ENCODE measurements around the gene CCDC7.
"Not testable (repeated sequence)": the region's sequence is repeated elsewhere in the genome, so short reads cannot be mapped to it uniquely, and the experiment has no call there.

The CCDC7 gene

GRCh38 chr10:32577448-32577847 is 131.5 kb downstream of the CCDC7 start:
- no peak for DNase-seq (ENCODE audit: low read depth)

GRCh38 chr10:32582946-32583345 is 137.0 kb downstream of the CCDC7 start:
- DNase-seq (ENCODE audit: low read depth) = no peak

GRCh38 chr10:32598022-32598421 is 152.1 kb downstream of the CCDC7 start:
- DNase-seq (ENCODE audit: low read depth) = not testable (repeated sequence)

- no peak for DNase-seq (ENCODE audit: low read depth)
Measured at GRCh38 chr10:32600317-32600716, 154.4 kb downstream of the CCDC7 start.

- DNase-seq (ENCODE audit: low read depth) = not testable (repeated sequence)
Measured at GRCh38 chr10:32601562-32601961, 155.6 kb downstream of the CCDC7 start.

- DNase-seq (ENCODE audit: low read depth) = no peak
Measured at GRCh38 chr10:32605787-32606186, 159.8 kb downstream of the CCDC7 start.

GRCh38 chr10:32610543-32610942 is 164.6 kb downstream of the CCDC7 start:
- DNase-seq (ENCODE audit: low read depth) = not testable (repeated sequence)

GRCh38 chr10:32616438-32616837 is 170.5 kb downstream of the CCDC7 start:
- no peak for DNase-seq (ENCODE audit: low read depth)

GRCh38 chr10:32618482-32618881 is 172.5 kb downstream of the CCDC7 start:
- DNase-seq (ENCODE audit: low read depth) = no peak

- DNase-seq (ENCODE audit: low read depth) = no peak
Measured at GRCh38 chr10:32621969-32622368, 176.0 kb downstream of the CCDC7 start.

GRCh38 chr10:32622409-32622808 is 176.5 kb downstream of the CCDC7 start:
- DNase-seq (ENCODE audit: low read depth) = no peak

- no peak for DNase-seq (ENCODE audit: low read depth)
Measured at GRCh38 chr10:32627183-32627582, 181.2 kb downstream of the CCDC7 start.

GRCh38 chr10:32629910-32630309 is 184.0 kb downstream of the CCDC7 start:
- no peak for DNase-seq (ENCODE audit: low read depth)

GRCh38 chr10:32646535-32646934 is 200.6 kb downstream of the CCDC7 start:
- DNase-seq (ENCODE audit: low read depth) = no peak

- DNase-seq (ENCODE audit: low read depth) = no peak
Measured at GRCh38 chr10:32650246-32650655, 204.3 kb downstream of the CCDC7 start.

GRCh38 chr10:32657430-32657829 is 211.5 kb downstream of the CCDC7 start:
- DNase-seq (ENCODE audit: low read depth) = not testable (repeated sequence)

- DNase-seq (ENCODE audit: low read depth) = no peak
Measured at GRCh38 chr10:32661346-32661745, 215.4 kb downstream of the CCDC7 start.

GRCh38 chr10:32680803-32681557 is 235.0 kb downstream of the CCDC7 start:
- DNase-seq (ENCODE audit: low read depth) = no peak

- DNase-seq (ENCODE audit: low read depth) = no peak
Measured at GRCh38 chr10:32684291-32684690, 238.4 kb downstream of the CCDC7 start.

GRCh38 chr10:32687116-32687515 is 241.2 kb downstream of the CCDC7 start:
- no peak for DNase-seq (ENCODE audit: low read depth)

- DNase-seq (ENCODE audit: low read depth) = no peak
Measured at GRCh38 chr10:32687546-32687945, 241.6 kb downstream of the CCDC7 start.

- no peak for DNase-seq (ENCODE audit: low read depth)
Measured at GRCh38 chr10:32692174-32692573, 246.2 kb downstream of the CCDC7 start.

GRCh38 chr10:32693441-32693979 is 247.6 kb downstream of the CCDC7 start:
- DNase-seq (ENCODE audit: low read depth) = no peak

- DNase-seq (ENCODE audit: low read depth) = not testable (repeated sequence)
Measured at GRCh38 chr10:32699683-32700082, 253.7 kb downstream of the CCDC7 start.

Data from activated T-cell treated with anti-CD3 and anti-CD28 coated beads for 1 hour (primary cell).